ENCODE data around the gene TRMT112. TPM values are rescaled to one million over a fixed set of nuclear protein-coding genes. Genes with fewer than 3 reads are reported as not detected.
A peak's percentile ranks its signal among the peaks of the same experiment; 100 is the strongest.

Gene TRMT112
- 100 to 1,000 TPM; 200 to 462 (median 323) TPM for total RNA-seq

GRCh38 chr11:64317325-64317960, at the start of gene TRMT112:
TSS of gene TRMT112 (minus strand) at chr11:64317559. CDS start at chr11:64317526, 33 bp downstream.
- Histone ChIP-seq H3K27ac (peak within 1 kb of the TSS; percentile 97 to 98), H3K27me3 (no peaks in the 10 kb centered on the region), H3K9me3 (no peaks in the 10 kb centered on the region), H3K36me3 (no peaks in the 10 kb centered on the region), H3K4me3 (peak within 1 kb of the TSS; percentile 74 to 75), H3K4me1 (no peaks in the 10 kb centered on the region)
- intact Hi-C loops (cut with DNase I; ENCODE audit: low total_unique reads): no loop called here
- DNase-seq: peak; percentile 95 to 98
- TF ChIP-seq CTCF (IDR thresholded peaks at IDR 0.05) (peak in 1 of 4 experiments; percentile 0), POLR2A (IDR thresholded peaks at IDR 0.05) (peak; percentile 70 to 85)

- H3K4me1 ChIP-seq: no peaks in the 10 kb centered on the region
- intact Hi-C loops (cut with DNase I; ENCODE audit: low total_unique reads): no loop called here
- no peak overlapping the region for H3K27ac ChIP-seq
- no peaks in the 10 kb centered on the region for H3K9me3 ChIP-seq
- no peaks in the 10 kb centered on the region for H3K27me3 ChIP-seq
- H3K4me3 ChIP-seq: no peak overlapping the region
- TF ChIP-seq CTCF (IDR thresholded peaks at IDR 0.05) (no peak), POLR2A (IDR thresholded peaks at IDR 0.05) (no peak)
- no peak for DNase-seq
- H3K36me3 ChIP-seq: no peaks in the 10 kb centered on the region
Measured at GRCh38 chr11:64366751-64367150, 49.4 kb upstream of the TRMT112 start.

GRCh38 chr11:64364911-64365310, 47.6 kb upstream of the TRMT112 start:
- Histone ChIP-seq H3K27ac (no peak overlapping the region), H3K4me3 (no peak overlapping the region), H3K27me3 (no peaks in the 10 kb centered on the region), H3K9me3 (no peaks in the 10 kb centered on the region), H3K36me3 (no peaks in the 10 kb centered on the region), H3K4me1 (peaks cover 0 to 3% of the 10 kb centered on the region in 2 donors)
- DNase-seq: no peak
- intact Hi-C loops (cut with DNase I; ENCODE audit: low total_unique reads): no loop called here
- no peak for TF ChIP-seq POLR2A (IDR thresholded peaks at IDR 0.05)
- TF ChIP-seq CTCF (IDR thresholded peaks at IDR 0.05): no peak

GRCh38 chr11:64364435-64364834, 47.1 kb upstream of the TRMT112 start:
- H3K4me1 ChIP-seq: peaks cover 0 to 8% of the 10 kb centered on the region in 2 donors
- no peak overlapping the region for H3K27ac ChIP-seq
- DNase-seq: no peak
- H3K9me3 ChIP-seq: no peaks in the 10 kb centered on the region
- H3K36me3 ChIP-seq: no peaks in the 10 kb centered on the region
- TF ChIP-seq CTCF (IDR thresholded peaks at IDR 0.05) (no peak), POLR2A (IDR thresholded peaks at IDR 0.05) (no peak)
- no peak overlapping the region for H3K4me3 ChIP-seq
- H3K27me3 ChIP-seq: no peaks in the 10 kb centered on the region
- intact Hi-C loops (cut with DNase I; ENCODE audit: low total_unique reads): no loop called here

GRCh38 chr11:64362339-64362738, 45.0 kb upstream of the TRMT112 start:
- DNase-seq: no peak
- no peaks in the 10 kb centered on the region for H3K27me3 ChIP-seq
- no peak overlapping the region for H3K27ac ChIP-seq
- H3K4me3 ChIP-seq: no peak overlapping the region
- H3K36me3 ChIP-seq: no peaks in the 10 kb centered on the region
- no peaks in the 10 kb centered on the region for H3K9me3 ChIP-seq
- intact Hi-C loops (cut with DNase I; ENCODE audit: low total_unique reads): no loop called here
- H3K4me1 ChIP-seq: peaks cover 7 to 20% of the 10 kb centered on the region in 2 donors
- TF ChIP-seq POLR2A (IDR thresholded peaks at IDR 0.05) (no peak), CTCF (IDR thresholded peaks at IDR 0.05) (no peak)

All from uterus (tissue), 4 donors.